Parathyroid adenoma (tissue), 2 donors: ENCODE results near the gene LATS2.

ENCODE experiments used
- H2AFZ ChIP-seq: fragments of 300-600 bp; sonication (generic); one replicate; pipeline ENCODE4 v1.7.0; 2017; ENCODE audit warnings: antibody characterized with exemption, mild to moderate bottlenecking
- H3K27ac ChIP-seq: fragments of 300-600 bp; sonication (generic); one replicate; pipeline ENCODE4 v1.7.0; 2017
- H3K27me3 ChIP-seq: fragments of 300-600 bp; sonication (generic); one replicate; pipeline ENCODE4 v1.7.0; 2017; ENCODE audit warnings: low read length; ENCODE audit not compliant: control insufficient read depth, insufficient read depth
- H3K36me3 ChIP-seq: fragments of 300-600 bp; sonication (generic); one replicate; pipeline ENCODE4 v1.7.0; 2017; ENCODE audit warnings: low read length; ENCODE audit not compliant: control insufficient read depth, insufficient read depth
- H3K4me1 ChIP-seq: fragments of 300-600 bp; sonication (generic); one replicate; pipeline ENCODE4 v1.7.0; 2017; ENCODE audit warnings: control low read depth
- H3K4me2 ChIP-seq: fragments of 300-600 bp; sonication (generic); one replicate; pipeline ENCODE4 v1.7.0; 2017; ENCODE audit warnings: low read length
- H3K4me3 ChIP-seq: fragments of 300-600 bp; sonication (generic); one replicate; pipeline ENCODE4 v1.7.0; 2017; ENCODE audit warnings: low read depth, low read length
- H3K79me2 ChIP-seq: fragments of 300-600 bp; sonication (generic); one replicate; pipeline ENCODE4 v1.7.0; 2017; ENCODE audit warnings: control low read depth
- H3K9ac ChIP-seq: fragments of 300-600 bp; sonication (generic); one replicate; pipeline ENCODE4 v1.7.0; 2017; ENCODE audit warnings: mild to moderate bottlenecking
- H3K9me3 ChIP-seq: fragments of 300-600 bp; sonication (generic); one replicate; pipeline ENCODE4 v1.7.0; 2017; ENCODE audit warnings: low read length; ENCODE audit not compliant: control insufficient read depth
- TF ChIP-seq, protein P1 (sequence below): fragments of 300-600 bp; sonication (generic); IDR thresholded peaks from one replicate; pipeline ENCODE4 v1.7.0; 2017; ENCODE audit warnings: antibody characterized with exemption, mild to moderate bottlenecking
- donor health status: primary hyperparathyroidism.

Gene LATS2

DNA sequence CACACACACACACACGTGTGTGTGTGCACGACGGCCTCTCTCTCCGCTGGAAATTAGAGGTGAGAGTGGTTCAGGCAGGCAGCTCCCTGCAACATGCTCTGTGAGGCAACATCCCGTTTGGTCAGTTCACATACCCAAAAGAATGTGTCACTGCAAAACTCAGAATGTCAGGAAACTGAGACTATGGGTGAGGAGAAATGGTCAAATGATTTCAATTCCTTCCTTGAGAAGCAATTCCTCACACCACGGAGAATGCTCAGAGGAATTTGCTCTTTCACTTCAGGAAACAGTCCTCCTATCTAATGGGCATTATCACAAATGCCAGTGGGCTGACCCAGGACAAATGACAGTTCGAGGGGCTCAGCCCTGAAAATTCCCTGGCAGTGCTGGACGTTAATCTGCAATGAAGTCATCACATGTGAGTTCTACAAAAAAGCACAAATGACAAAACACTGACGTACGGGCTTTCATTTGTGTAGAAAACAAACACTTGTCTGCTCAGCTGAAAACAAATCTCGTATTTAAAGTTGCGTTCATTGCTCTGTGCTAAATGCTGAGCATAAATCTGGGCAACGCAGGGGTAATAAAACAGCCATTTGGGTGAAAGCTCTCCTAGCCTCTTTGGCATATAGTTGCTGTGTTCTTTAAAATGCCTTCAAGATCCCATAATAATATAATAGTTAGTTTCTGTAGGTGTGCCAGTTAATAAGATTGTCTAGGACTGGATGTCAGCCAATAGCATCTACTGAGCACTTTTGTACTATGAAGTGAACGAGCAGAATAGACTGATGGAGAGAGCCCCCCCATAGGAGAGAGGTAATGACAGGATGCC, 18.6 kb upstream of the LATS2 start:
- TF ChIP-seq, protein P1, sequence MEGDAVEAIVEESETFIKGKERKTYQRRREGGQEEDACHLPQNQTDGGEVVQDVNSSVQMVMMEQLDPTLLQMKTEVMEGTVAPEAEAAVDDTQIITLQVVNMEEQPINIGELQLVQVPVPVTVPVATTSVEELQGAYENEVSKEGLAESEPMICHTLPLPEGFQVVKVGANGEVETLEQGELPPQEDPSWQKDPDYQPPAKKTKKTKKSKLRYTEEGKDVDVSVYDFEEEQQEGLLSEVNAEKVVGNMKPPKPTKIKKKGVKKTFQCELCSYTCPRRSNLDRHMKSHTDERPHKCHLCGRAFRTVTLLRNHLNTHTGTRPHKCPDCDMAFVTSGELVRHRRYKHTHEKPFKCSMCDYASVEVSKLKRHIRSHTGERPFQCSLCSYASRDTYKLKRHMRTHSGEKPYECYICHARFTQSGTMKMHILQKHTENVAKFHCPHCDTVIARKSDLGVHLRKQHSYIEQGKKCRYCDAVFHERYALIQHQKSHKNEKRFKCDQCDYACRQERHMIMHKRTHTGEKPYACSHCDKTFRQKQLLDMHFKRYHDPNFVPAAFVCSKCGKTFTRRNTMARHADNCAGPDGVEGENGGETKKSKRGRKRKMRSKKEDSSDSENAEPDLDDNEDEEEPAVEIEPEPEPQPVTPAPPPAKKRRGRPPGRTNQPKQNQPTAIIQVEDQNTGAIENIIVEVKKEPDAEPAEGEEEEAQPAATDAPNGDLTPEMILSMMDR, result no peak
- Histone ChIP-seq H3K27ac (no peak overlapping the region), H3K36me3 (no peaks in the 10 kb centered on the region), H3K4me2 (no peak overlapping the region), H3K79me2 (no peaks in the 10 kb centered on the region), H2AFZ (no peak overlapping the region), H3K9ac (no peak overlapping the region), H3K4me1 (no peaks in the 10 kb centered on the region), H3K4me3 (no peak overlapping the region), H3K27me3 (no peaks in the 10 kb centered on the region), H3K9me3 (no peaks in the 10 kb centered on the region)

DNA sequence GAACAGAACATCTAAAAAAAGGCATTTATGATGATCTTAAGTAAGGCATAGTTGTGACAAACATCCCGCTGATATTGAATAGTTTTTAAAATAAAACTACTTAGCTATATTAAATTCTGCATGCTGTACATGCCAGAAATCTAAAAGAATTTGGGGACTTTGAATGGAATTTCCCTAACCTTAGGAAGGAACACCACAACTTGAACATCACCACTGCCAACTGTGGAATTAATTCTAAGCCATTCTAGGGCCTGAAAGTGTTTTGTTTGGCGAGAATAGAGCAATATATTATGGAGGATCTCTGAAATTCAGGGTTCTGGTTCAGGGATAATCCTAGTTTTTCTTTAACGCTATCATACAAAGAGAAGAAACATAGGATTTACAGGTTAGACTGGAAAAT, 17.8 kb upstream of the LATS2 start:
- Histone ChIP-seq H3K79me2 (no peaks in the 10 kb centered on the region), H3K4me3 (no peak overlapping the region), H3K4me1 (no peaks in the 10 kb centered on the region), H3K27ac (no peak overlapping the region), H2AFZ (no peak overlapping the region), H3K9me3 (no peaks in the 10 kb centered on the region), H3K27me3 (no peaks in the 10 kb centered on the region), H3K36me3 (no peaks in the 10 kb centered on the region), H3K9ac (no peak overlapping the region), H3K4me2 (no peak overlapping the region)
- TF ChIP-seq, protein P1, result no peak

DNA sequence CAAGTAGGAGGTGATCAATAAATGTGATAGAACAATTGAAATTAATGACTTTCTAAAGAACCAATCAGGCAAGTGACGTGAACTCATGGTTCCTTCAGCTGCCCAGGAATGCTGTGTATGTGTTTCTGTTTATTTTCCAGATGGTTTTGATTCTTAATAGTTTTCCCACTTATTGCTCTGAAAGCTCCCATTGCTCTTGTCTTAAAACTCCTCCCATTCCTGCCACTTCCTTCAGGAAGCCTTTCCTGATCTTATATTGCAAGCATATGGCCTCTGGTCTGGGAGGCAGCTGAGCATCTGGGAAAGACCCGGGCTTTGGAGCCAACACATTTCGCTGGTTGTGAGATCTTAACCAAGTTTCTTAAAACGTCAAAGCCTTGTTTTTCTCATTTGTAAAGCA, 17.1 kb upstream of the LATS2 start:
- Histone ChIP-seq H3K27me3 (no peaks in the 10 kb centered on the region), H3K4me2 (no peak overlapping the region), H3K4me3 (no peak overlapping the region), H3K27ac (no peak overlapping the region), H3K36me3 (no peaks in the 10 kb centered on the region), H3K79me2 (no peaks in the 10 kb centered on the region), H3K9me3 (no peaks in the 10 kb centered on the region), H3K4me1 (no peaks in the 10 kb centered on the region), H3K9ac (no peak overlapping the region), H2AFZ (no peak overlapping the region)
- TF ChIP-seq, protein P1, result no peak

DNA sequence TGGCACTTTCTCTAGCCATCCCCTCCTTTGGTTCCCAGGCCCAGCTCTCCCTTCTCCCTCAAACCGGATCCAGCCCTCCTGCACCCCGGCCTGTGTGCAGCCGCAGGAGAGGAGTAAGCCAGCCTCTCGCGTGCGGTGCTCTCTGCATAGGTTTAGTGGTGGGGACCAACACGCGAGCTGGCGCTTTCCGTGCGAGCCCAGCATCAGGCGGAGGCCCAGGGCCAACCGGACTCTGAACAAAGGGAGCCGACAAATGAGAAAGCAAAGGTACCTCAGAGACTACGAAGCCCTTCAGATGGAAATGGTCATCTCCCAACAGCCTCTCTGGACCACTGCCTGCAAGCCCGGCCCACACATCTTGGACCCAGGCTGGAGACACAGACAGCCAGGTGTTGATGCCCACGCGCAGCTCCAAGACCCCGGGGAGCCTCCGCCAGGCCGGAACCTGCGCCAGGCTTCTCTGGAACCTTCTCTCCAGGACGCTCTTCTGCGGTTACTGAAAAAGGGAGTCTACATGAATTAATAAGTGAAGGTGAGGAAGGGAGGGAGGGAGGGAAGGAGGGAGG, 16.5 kb upstream of the LATS2 start:
- H3K4me3 ChIP-seq, result no peak overlapping the region
- no peak overlapping the region for H2AFZ ChIP-seq
- no peaks in the 10 kb centered on the region for H3K36me3 ChIP-seq
- H3K4me1 ChIP-seq, result no peaks in the 10 kb centered on the region
- no peaks in the 10 kb centered on the region for H3K27me3 ChIP-seq
- no peaks in the 10 kb centered on the region for H3K9me3 ChIP-seq
- H3K9ac ChIP-seq, result no peak overlapping the region
- no peaks in the 10 kb centered on the region for H3K79me2 ChIP-seq
- no peak overlapping the region for H3K27ac ChIP-seq
- no peak overlapping the region for H3K4me2 ChIP-seq
- TF ChIP-seq, protein P1, result no peak
